ENCODE measurements around the gene RBM15. TPM values are rescaled to one million over a fixed set of nuclear protein-coding genes. Genes with fewer than 3 reads are reported as not detected.

Gene RBM15
- total and polyA plus RNA-seq, 2 of the 13 experiments (the other 11 are each of a cell fraction or from before 2014, with no cell fraction given) = 13.5 to 36.4 TPM

- POLR2A ChIA-PET = no interaction called here
Observed at GRCh38 chr1:110324667-110325066, 14.5 kb upstream of the RBM15 start.

More at GRCh38 chr1:110324667-110325066, 14.5 kb upstream of the RBM15 start:
- H3K4me3 ChIP-seq (replicated peaks in 1 of 3; ENCODE audit: insufficient read depth in 1 of 3, low read depth in 2 of 3, low read length in 3 of 3) = no peak overlapping the region
- BruUV-seq (replicated peaks) = no TSS peak
- no peak overlapping the region for H2AFZ ChIP-seq (ENCODE audit: low read length)
- H3K9me3 ChIP-seq (ENCODE audit: low read length) = no peaks in the 10 kb centered on the region; the same call in 1 of the 2 replicates
- no peak overlapping the region for H3K9ac ChIP-seq (ENCODE audit: insufficient read depth, low read depth, low read length)
- DNase-seq (ENCODE audit: low spot score) (no peak), FAIRE-seq (no peak), ATAC-seq (no peak)
- peaks cover 47% of the 10 kb centered on the region for H3K4me1 ChIP-seq (ENCODE audit: insufficient read depth, low read length)
- no peak overlapping the region for H3K27ac ChIP-seq (ENCODE audit: extremely low read length, insufficient read depth, low read length)
- no peak overlapping the region for H3K4me2 ChIP-seq (ENCODE audit: low read depth, low read length)
- 95% methylated on average over 1 of the region's 1 CpG for WGBS (ENCODE audit: low lambda C conversion rate)
- CTCF ChIA-PET (ENCODE audit: low intra/inter-chr PET ratio, low total read pairs) = no interaction called here
- H4K20me1 ChIP-seq (ENCODE audit: insufficient read depth, low read length) = no peaks in the 10 kb centered on the region
- no peaks in the 10 kb centered on the region for H3K79me2 ChIP-seq (ENCODE audit: insufficient read depth, low read length)
- in situ Hi-C loops (cut with HindIII; ENCODE audit: extremely low pct_ligation_motif_present, low pct_unique_long_range_greater_than_20kb) = no loop called here
- no peaks in the 10 kb centered on the region for H3K36me3 ChIP-seq (replicated peaks in 1 of 2; ENCODE audit: control insufficient read depth in 1 of 2, insufficient read depth in 2 of 2, low read length in 2 of 2)
- H3K27me3 ChIP-seq (ENCODE audit: control insufficient read depth in 1 of 2, insufficient read depth in 2 of 2, low read length in 2 of 2) = no peaks in the 10 kb centered on the region
- TF ChIP-seq CBX2 (IDR thresholded peaks at IDR 0.05; ENCODE audit: low read depth, low read length) (no peak), CBX2 (CRISPR knock-in tag; IDR thresholded peaks at IDR 0.05; ENCODE audit: low read depth) (no peak), MXI1 (IDR thresholded peaks at IDR 0.05; ENCODE audit: borderline replicate concordance, low read depth, low read length) (no peak), TARDBP (CRISPR knock-in tag; IDR thresholded peaks at IDR 0.05) (no peak), BRF2 (CRISPR knock-in tag; IDR thresholded peaks at IDR 0.05) (no peak), NFRKB (IDR thresholded peaks at IDR 0.05) (no peak), SCMH1 (CRISPR knock-in tag; IDR thresholded peaks at IDR 0.05; ENCODE audit: borderline replicate concordance) (no peak), DNMT3B (CRISPR knock-in tag; conservative IDR thresholded peaks at IDR 0.05) (no peak), SIN3B (IDR thresholded peaks at IDR 0.05; ENCODE audit: low read length) (no peak), MYPOP (CRISPR knock-in tag; IDR thresholded peaks at IDR 0.05) (no peak), HOXA9 (CRISPR knock-in tag; IDR thresholded peaks at IDR 0.05; ENCODE audit: borderline replicate concordance) (no peak), ZMYM4 (CRISPR knock-in tag; IDR thresholded peaks at IDR 0.05) (no peak), ZNF550 (CRISPR knock-in tag; IDR thresholded peaks at IDR 0.05; ENCODE audit: borderline replicate concordance) (no peak), GATA4 (IDR thresholded peaks at IDR 0.05; ENCODE audit: borderline replicate concordance, low read depth) (no peak), MIXL1 (CRISPR knock-in tag; IDR thresholded peaks at IDR 0.05) (no peak), EEA1 (CRISPR knock-in tag; IDR thresholded peaks at IDR 0.05; ENCODE audit: borderline replicate concordance) (no peak), RFX1 (IDR thresholded peaks at IDR 0.05) (no peak), ATF7-NPFF (CRISPR knock-in tag; IDR thresholded peaks at IDR 0.05; ENCODE audit: low read depth) (no peak)
- TF ChIP-seq, protein P1, sequence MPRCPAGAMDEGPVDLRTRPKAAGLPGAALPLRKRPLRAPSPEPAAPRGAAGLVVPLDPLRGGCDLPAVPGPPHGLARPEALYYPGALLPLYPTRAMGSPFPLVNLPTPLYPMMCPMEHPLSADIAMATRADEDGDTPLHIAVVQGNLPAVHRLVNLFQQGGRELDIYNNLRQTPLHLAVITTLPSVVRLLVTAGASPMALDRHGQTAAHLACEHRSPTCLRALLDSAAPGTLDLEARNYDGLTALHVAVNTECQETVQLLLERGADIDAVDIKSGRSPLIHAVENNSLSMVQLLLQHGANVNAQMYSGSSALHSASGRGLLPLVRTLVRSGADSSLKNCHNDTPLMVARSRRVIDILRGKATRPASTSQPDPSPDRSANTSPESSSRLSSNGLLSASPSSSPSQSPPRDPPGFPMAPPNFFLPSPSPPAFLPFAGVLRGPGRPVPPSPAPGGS (CRISPR knock-in tag; IDR thresholded peaks at IDR 0.05) = no peak
- TF ChIP-seq, protein P2, sequence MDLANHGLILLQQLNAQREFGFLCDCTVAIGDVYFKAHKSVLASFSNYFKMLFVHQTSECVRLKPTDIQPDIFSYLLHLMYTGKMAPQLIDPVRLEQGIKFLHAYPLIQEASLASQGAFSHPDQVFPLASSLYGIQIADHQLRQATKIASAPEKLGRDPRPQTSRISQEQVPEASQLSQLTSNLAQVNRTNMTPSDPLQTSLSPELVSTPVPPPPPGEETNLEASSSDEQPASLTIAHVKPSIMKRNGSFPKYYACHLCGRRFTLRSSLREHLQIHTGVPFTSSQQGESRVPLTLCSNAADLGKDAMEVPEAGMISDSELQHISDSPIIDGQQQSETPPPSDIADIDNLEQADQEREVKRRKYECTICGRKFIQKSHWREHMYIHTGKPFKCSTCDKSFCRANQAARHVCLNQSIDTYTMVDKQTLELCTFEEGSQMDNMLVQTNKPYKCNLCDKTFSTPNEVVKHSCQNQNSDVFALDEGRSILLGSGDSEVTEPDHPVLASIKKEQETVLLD (CRISPR knock-in tag; IDR thresholded peaks at IDR 0.05; ENCODE audit: low read depth) = no peak
- intact Hi-C loops (cut with micrococcal nuclease; ENCODE audit: unreplicated experiment) = no loop called here

All from HepG2 (cell line).